Neural progenitor cell (in vitro differentiated cells): ENCODE measurements around the gene GPN1. TPM values are rescaled to one million over a fixed set of nuclear protein-coding genes. Genes with fewer than 3 reads are reported as not detected.

Source experiments
- DNase-seq: peaks from one replicate; pipeline ENCODE4 v3.0.0-alpha.2; 2016; ENCODE audit warnings: low spot score
- H2AFZ ChIP-seq: fragments of 200-600 bp; sonication (generic); replicated peaks from 2 replicates; pipeline ENCODE4 v1.6.1; 2016; ENCODE audit warnings: antibody characterized with exemption
- H3F3A ChIP-seq: fragments of 200-600 bp; sonication (generic); 2 replicates; pipeline ENCODE4 v1.6.1; 2016; ENCODE audit warnings: antibody characterized with exemption, low read depth
- H3K27ac ChIP-seq: fragments of 200-600 bp; sonication (generic); 2 replicates; pipeline ENCODE4 v1.5.1; 2016; ENCODE audit warnings: mild to moderate bottlenecking
- H3K27me3 ChIP-seq: fragments of 200-600 bp; sonication (generic); 2 replicates; pipeline ENCODE4 v1.6.1; 2016; ENCODE audit warnings: mild to moderate bottlenecking, moderate library complexity
- H3K36me3 ChIP-seq: fragments of 200-600 bp; sonication (generic); 2 replicates; pipeline ENCODE4 v1.5.1; 2016
- H3K4me1 ChIP-seq: fragments of 200-600 bp; sonication (generic); 2 replicates; pipeline ENCODE4 v1.6.1; 2016; ENCODE audit warnings: mixed run types
- H3K4me2 ChIP-seq: fragments of 200-600 bp; sonication (generic); 2 replicates; pipeline ENCODE4 v1.6.1; 2016
- H3K4me3 ChIP-seq: fragments of 200-600 bp; sonication (generic); 2 replicates; pipeline ENCODE4 v1.5.1; 2016
- H3K79me2 ChIP-seq: fragments of 200-600 bp; sonication (generic); 2 replicates; pipeline ENCODE4 v1.6.1; 2016; ENCODE audit warnings: low read depth
- H3K9ac ChIP-seq: fragments of 200-600 bp; sonication (generic); 2 replicates; pipeline ENCODE4 v1.6.1; 2016
- H3K9me3 ChIP-seq: fragments of 200-600 bp; sonication (generic); 2 replicates; pipeline ENCODE4 v1.5.1; 2016; ENCODE audit warnings: low read depth
- H4K20me1 ChIP-seq: fragments of 200-600 bp; sonication (generic); 2 replicates; pipeline ENCODE4 v1.6.1; 2016; ENCODE audit warnings: low read depth
- H3K27ac Mint-ChIP-seq: 3 replicates; pipeline ENCODE4 v1.8.0; 2021; ENCODE audit warnings: mixed read lengths
- H3K27me3 Mint-ChIP-seq: 2 replicates; pipeline ENCODE4 v1.8.0; 2022; ENCODE audit warnings: low read depth, mild to moderate bottlenecking, inconsistent platforms, moderate library complexity, mixed read lengths; ENCODE audit not compliant: insufficient read depth
- H3K36me3 Mint-ChIP-seq: 3 replicates; pipeline ENCODE4 v1.8.0; 2021; ENCODE audit warnings: mixed read lengths
- H3K4me1 Mint-ChIP-seq: 3 replicates; pipeline ENCODE4 v1.8.0; 2021; ENCODE audit warnings: mixed read lengths
- H3K4me3 Mint-ChIP-seq: 3 replicates; pipeline ENCODE4 v1.8.0; 2021; ENCODE audit warnings: mild to moderate bottlenecking, moderate library complexity, mixed read lengths
- H3K9me3 Mint-ChIP-seq: 3 replicates; pipeline ENCODE4 v1.8.0; 2020; ENCODE audit warnings: mixed read lengths
- CTCF ChIP-seq: fragments of 200-600 bp; sonication (generic); IDR thresholded peaks from 2 replicates; pipeline ENCODE4 v1.5.1; 2017; ENCODE audit warnings: antibody characterized with exemption, mild to moderate bottlenecking
- EZH2 ChIP-seq: fragments of 200-600 bp; sonication (generic); IDR thresholded peaks from 2 replicates; pipeline ENCODE4 v1.6.1; 2017; ENCODE audit warnings: antibody characterized with exemption, mild to moderate bottlenecking, moderate library complexity
- EZH2phosphoT487 ChIP-seq: fragments of 200-600 bp; sonication (generic); IDR thresholded peaks from 2 replicates; pipeline ENCODE4 v1.6.1; 2017; ENCODE audit warnings: antibody characterized with exemption
- total RNA-seq: library from RNA; depleted of rRNA; stranded (reverse); fragments of >200 nt; gene quantifications from 2 replicates; pipeline ENCODE4 v1.2.3, GENCODE V29; 2015; ENCODE audit warnings: low replicate concordance

The GPN1 gene
- total RNA-seq, 1 donor from 2014 or later = 59.2 TPM

- H3K4me1 ChIP-seq = no peaks in the 10 kb centered on the region
- no peaks in the 10 kb centered on the region for H3K27me3 Mint-ChIP-seq
- no peak for DNase-seq
- H3K27me3 ChIP-seq = no peaks in the 10 kb centered on the region
- no peak overlapping the region for H3K4me2 ChIP-seq
- H3K36me3 Mint-ChIP-seq = peaks cover 17% of the 10 kb centered on the region
- H3K36me3 ChIP-seq = peaks cover 11% of the 10 kb centered on the region
- no peak overlapping the region for H3K4me3 Mint-ChIP-seq
- H4K20me1 ChIP-seq = peaks cover 5% of the 10 kb centered on the region
- H3K9ac ChIP-seq = no peak overlapping the region
- H3K9me3 ChIP-seq = no peaks in the 10 kb centered on the region
- no peak overlapping the region for H2AFZ ChIP-seq
- no peaks in the 10 kb centered on the region for H3K4me1 Mint-ChIP-seq
- no peak overlapping the region for H3K4me3 ChIP-seq
- peaks cover 24% of the 10 kb centered on the region for H3F3A ChIP-seq
- no peaks in the 10 kb centered on the region for H3K9me3 Mint-ChIP-seq
- no peaks in the 10 kb centered on the region for H3K79me2 ChIP-seq
- TF ChIP-seq CTCF = no peak
- no peak for TF ChIP-seq EZH2
- no peak for TF ChIP-seq EZH2phosphoT487
- no peak overlapping the region for H3K27ac ChIP-seq
- H3K27ac Mint-ChIP-seq = no peak overlapping the region
These were observed 24.5 kb downstream of the GPN1 start for GRCh38 chr2:27653397-27653796.

GRCh38 chr2:27655155-27655951 is 26.5 kb downstream of the GPN1 start:
- no peaks in the 10 kb centered on the region for H3K4me1 ChIP-seq
- H3K9ac ChIP-seq = no peak overlapping the region
- Mint-ChIP-seq H3K9me3 (no peaks in the 10 kb centered on the region), H3K4me1 (no peaks in the 10 kb centered on the region), H3K27me3 (no peaks in the 10 kb centered on the region), H3K27ac (no peak overlapping the region), H3K36me3 (peaks cover 23% of the 10 kb centered on the region), H3K4me3 (no peak overlapping the region)
- no peaks in the 10 kb centered on the region for H3K27me3 ChIP-seq
- H3K36me3 ChIP-seq = peaks cover 18% of the 10 kb centered on the region
- H2AFZ ChIP-seq = no peak overlapping the region
- TF ChIP-seq EZH2phosphoT487 (no peak), EZH2 (no peak), CTCF (no peak)
- no peaks in the 10 kb centered on the region for H3K79me2 ChIP-seq
- H4K20me1 ChIP-seq = peaks cover 5% of the 10 kb centered on the region
- H3F3A ChIP-seq = peaks cover 24% of the 10 kb centered on the region
- no peaks in the 10 kb centered on the region for H3K9me3 ChIP-seq
- H3K4me3 ChIP-seq = no peak overlapping the region
- H3K27ac ChIP-seq = peak overlapping the region; percentile 56
- peak; percentile 6 for DNase-seq
- H3K4me2 ChIP-seq = no peak overlapping the region

- peaks cover 37% of the 10 kb centered on the region for H3K79me2 ChIP-seq
These were observed 32.5 kb downstream of the GPN1 start for GRCh38 chr2:27661371-27661770.

More at GRCh38 chr2:27661371-27661770, 32.5 kb downstream of the GPN1 start:
- no peak for DNase-seq
- Mint-ChIP-seq H3K4me1 (peaks cover 18% of the 10 kb centered on the region), H3K9me3 (no peaks in the 10 kb centered on the region), H3K27me3 (peaks cover 2% of the 10 kb centered on the region), H3K36me3 (peaks cover 15% of the 10 kb centered on the region), H3K27ac (no peak overlapping the region), H3K4me3 (peak overlapping the region; percentile 75)
- Histone ChIP-seq H4K20me1 (no peaks in the 10 kb centered on the region), H3K27me3 (no peaks in the 10 kb centered on the region), H3K4me3 (no peak overlapping the region), H3K4me2 (no peak overlapping the region), H3K36me3 (peaks cover 13% of the 10 kb centered on the region), H3K27ac (no peak overlapping the region), H3F3A (peaks cover under 1% of the 10 kb centered on the region), H2AFZ (no peak overlapping the region), H3K9ac (no peak overlapping the region), H3K9me3 (no peaks in the 10 kb centered on the region), H3K4me1 (peaks cover 11% of the 10 kb centered on the region)
- TF ChIP-seq EZH2phosphoT487 = no peak
- no peak for TF ChIP-seq EZH2
- no peak for TF ChIP-seq CTCF
